GM12891 (cell line): ENCODE measurements around the gene SHROOM3.

Experiments used
- PAX5 ChIP-seq: IDR thresholded peaks from 2 replicates; pipeline ENCODE4 v1.6.1; 2011; ENCODE audit warnings: low read length, moderate library complexity, mild to moderate bottlenecking; ENCODE audit not compliant: insufficient read depth, severe bottlenecking
- POLR2A ChIP-seq: IDR thresholded peaks from 2 replicates; pipeline ENCODE4 v1.6.1; 2011; ENCODE audit warnings: low read depth, low read length, control low read depth
- POLR2AphosphoS5 ChIP-seq: IDR thresholded peaks from 2 replicates; pipeline ENCODE4 v1.6.1; 2011; ENCODE audit warnings: low read depth, low read length, control low read depth
- POU2F2 ChIP-seq: IDR thresholded peaks from 2 replicates; pipeline ENCODE4 v1.6.1; 2011; ENCODE audit warnings: low read depth, mild to moderate bottlenecking, control low read depth, low read length, moderate library complexity
- SPI1 ChIP-seq: IDR thresholded peaks from 2 replicates; pipeline ENCODE4 v1.6.1; 2011; ENCODE audit warnings: low read depth, low read length, control low read depth
- TAF1 ChIP-seq: IDR thresholded peaks from 2 replicates; pipeline ENCODE4 v1.6.1; 2011; ENCODE audit warnings: low read depth, low read length, control low read depth

GRCh38 chr4:76594173-76594572 lies 159.1 kb downstream of the SHROOM3 start:
- no peak for TF ChIP-seq POLR2A
- TF ChIP-seq POLR2AphosphoS5: no peak
- no peak for TF ChIP-seq SPI1
- no peak for TF ChIP-seq TAF1
- TF ChIP-seq PAX5: no peak
- TF ChIP-seq POU2F2: no peak
